GM21786 (cell line): Measurements from ENCODE around the gene PRSS22.
A peak's percentile ranks its signal among the peaks of the same experiment; 100 is the strongest.
"Not testable (repeated sequence)": the region's sequence is repeated elsewhere in the genome, so short reads cannot be mapped to it uniquely, and the experiment has no call there.

Experiments
- ATAC-seq: cut with Tn5 transposase; IDR thresholded peaks from one replicate; pipeline ENCODE4 v1.9.1; 2021; ENCODE audit not compliant: unreplicated experiment

The PRSS22 gene, protein sequence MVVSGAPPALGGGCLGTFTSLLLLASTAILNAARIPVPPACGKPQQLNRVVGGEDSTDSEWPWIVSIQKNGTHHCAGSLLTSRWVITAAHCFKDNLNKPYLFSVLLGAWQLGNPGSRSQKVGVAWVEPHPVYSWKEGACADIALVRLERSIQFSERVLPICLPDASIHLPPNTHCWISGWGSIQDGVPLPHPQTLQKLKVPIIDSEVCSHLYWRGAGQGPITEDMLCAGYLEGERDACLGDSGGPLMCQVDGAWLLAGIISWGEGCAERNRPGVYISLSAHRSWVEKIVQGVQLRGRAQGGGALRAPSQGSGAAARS

DNA sequence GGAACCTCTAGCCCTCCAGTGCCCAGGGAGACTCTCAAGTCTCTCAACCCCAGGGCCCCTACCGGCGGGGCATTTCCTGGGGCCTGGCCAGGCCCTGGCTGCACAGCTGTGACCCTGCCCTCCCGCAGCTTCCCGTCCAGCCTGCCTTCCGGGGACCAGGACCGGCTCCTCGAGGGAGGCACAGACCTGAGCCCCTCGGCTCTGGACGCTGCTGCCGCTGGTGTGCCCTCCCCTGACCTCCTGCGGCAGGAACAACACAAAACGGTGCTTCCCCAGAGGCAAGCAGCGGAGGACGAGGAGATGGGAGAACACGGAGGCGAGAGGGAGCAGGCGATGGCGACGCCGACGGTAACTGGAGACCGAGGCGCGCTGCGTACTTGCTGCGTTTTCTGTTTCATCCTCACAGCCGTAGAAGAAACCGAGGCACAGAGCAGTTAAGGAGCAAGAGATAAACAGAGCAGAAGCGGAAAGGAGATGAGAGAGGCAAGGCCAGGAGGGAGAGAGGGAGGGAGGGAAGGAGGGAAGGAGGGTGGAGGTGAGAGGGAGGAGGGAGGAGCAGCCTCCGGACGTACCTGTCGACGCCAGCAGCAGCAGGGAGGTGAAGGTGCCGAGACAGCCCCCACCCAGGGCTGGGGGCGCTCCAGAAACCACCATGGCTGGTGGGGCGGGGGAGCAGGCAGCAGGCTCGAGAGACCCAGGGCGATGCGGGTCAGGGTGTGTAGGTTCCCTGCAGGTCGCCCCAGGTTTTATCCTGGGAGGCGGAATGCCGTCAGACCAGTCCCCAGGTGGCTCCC, at the start of gene PRSS22:
Gene PRSS22, minus strand, starts transcription at position 720 of the 794 bp plus-strand sequence. Its CDS starts 66 bp downstream, at position 654.
- ATAC-seq, result no peak

- ATAC-seq, result not testable (repeated sequence)
These were observed 49.2 kb upstream of the PRSS22 start for GRCh38 chr16:2907084-2907753.

GRCh38 chr16:2905988-2906387, 48.0 kb upstream of the PRSS22 start:
- ATAC-seq, result no peak

DNA sequence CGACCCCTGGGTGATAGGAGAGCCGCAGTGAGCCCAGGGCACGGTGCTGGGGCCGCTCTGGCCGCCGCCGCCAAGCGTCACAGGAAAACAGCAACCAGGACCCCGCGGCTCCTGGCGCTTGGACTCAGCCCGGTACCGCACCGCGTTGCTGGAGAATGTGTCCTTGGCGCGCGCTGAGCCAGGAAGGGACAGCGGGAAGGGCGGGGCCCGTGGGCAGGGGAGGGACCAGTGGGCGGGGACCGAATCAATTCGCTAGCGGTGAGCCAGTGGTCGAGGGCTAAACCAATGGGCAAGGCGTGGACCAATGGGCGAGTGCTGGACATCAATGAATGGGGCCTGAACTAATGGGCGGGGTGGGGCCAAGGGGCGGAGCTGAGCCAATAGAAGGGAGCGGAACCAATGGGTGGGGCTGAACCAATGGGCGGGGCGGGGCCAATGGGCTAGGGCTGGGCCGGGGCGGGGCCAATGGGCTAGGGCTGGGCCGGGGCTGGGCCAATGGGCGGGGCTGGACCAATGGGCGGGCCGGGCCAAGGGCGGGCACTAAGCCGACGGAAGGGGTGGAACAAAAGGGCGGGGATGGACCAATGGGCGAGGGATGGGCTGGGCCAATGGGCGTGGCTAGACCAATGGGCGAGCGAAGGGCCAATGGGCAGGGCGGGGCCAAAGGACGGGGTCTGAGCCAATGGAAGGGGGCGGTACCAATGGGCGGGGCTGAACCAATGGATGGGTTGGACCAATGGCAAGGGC, 47.4 kb upstream of the PRSS22 start:
- ATAC-seq, result peak; percentile 71

DNA sequence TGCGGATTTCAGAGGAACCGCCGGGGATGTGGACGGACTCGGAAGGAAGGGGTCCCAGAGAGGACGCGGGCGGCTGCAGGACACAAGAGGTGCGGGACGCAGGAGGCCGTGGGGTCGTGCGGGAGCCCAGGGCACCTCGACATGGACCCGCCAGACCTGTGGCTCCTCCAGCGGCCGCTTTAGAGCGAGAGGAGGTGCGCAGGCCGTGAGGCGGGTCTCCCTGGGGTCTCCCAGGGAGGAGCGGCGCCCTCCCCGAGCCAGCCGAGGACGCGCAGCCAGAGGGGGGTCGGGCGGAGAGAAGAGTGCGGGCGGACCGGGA, 46.9 kb upstream of the PRSS22 start:
- peak; percentile 4 for ATAC-seq

- no peak for ATAC-seq
These were observed 46.3 kb upstream of the PRSS22 start for GRCh38 chr16:2904100-2904921.

- ATAC-seq, result no peak
These were observed 44.6 kb upstream of the PRSS22 start for GRCh38 chr16:2902337-2903130.

GRCh38 chr16:2900526-2901075, 42.6 kb upstream of the PRSS22 start:
- no peak for ATAC-seq

GRCh38 chr16:2899564-2900072, 41.6 kb upstream of the PRSS22 start:
- no peak for ATAC-seq

- no peak for ATAC-seq
These were observed 41.0 kb upstream of the PRSS22 start for GRCh38 chr16:2898831-2899563.

- peak; percentile 70 for ATAC-seq
These were observed 39.1 kb upstream of the PRSS22 start for GRCh38 chr16:2897110-2897509.

- no peak for ATAC-seq
These were observed 38.6 kb upstream of the PRSS22 start for GRCh38 chr16:2896480-2897010.

- no peak for ATAC-seq
These were observed 37.8 kb upstream of the PRSS22 start for GRCh38 chr16:2895813-2896212.

DNA sequence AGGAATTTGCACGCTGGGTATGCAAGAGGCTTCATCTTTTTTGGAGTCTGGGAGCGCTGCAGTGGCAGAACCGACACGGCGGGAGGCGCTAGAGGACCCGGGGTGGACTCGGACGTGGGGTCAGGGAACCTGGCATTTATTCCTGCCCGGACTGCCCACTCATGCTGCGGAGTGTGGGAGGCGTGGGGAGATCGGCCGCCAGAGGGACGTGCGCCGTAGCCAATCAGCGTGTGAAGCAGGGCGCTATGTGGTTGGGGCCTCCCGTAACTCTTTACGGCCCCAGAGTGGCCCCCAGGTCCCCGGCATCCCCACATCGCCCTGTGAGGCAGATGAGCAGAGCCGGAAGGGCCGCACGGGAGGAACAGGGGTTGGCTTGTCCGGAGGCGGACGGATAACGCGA, 36.3 kb upstream of the PRSS22 start:
- no peak for ATAC-seq

GRCh38 chr16:2884041-2884451, 26.1 kb upstream of the PRSS22 start:
- no peak for ATAC-seq

GRCh38 chr16:2883458-2883908, 25.5 kb upstream of the PRSS22 start:
- no peak for ATAC-seq

DNA sequence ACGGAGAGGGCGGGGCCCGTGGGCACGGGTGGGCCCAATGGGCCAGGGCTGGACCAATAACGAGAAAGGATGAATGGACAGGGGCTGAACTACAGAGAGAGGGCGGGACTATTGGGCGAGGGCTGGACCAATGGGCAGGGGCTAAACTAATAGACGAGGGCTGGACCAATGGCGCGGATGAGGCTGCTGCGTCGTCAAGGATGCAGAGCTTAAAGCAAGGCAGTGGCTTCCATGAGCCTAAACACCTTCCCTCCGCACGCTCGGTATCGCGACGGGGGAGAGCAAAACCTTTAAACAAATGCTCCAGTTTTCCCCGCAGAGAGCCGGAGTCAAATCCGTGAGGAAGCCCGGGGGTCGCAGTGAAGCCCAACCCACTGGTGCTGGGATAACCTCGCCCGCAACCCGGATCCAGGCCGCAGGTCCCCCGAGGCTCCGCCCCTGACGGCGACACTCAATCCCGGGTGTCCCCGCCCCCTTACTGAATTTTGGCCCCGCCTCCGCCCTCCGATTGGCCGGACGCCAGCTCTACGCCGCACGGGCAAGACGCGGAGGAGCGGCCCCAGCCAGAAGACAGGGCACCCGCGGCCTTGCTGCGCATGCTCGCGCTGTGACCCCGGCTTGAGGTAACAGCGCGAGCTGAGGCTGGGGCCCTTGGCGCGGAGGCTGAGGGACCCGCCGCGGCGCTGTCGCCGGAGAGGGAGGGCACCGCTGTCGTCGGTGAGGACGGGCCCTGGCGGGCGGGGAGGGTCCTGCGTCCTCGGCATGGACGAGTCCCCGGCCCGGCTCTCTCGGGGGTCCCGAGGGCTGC, 24.9 kb upstream of the PRSS22 start, which contains the start of gene FLYWCH2:
Gene FLYWCH2, plus strand, starts transcription at position 566 of the 808 bp plus-strand sequence. CDS start 13,235 bp downstream, outside the sequence.
- peak; percentile 87 for ATAC-seq
